ENCODE measurements around the gene CUL2.

- TF ChIP-seq EZH2 (IDR thresholded peaks at IDR 0.05; ENCODE audit: borderline replicate concordance, low read length) (no peak), CTCF (conservative IDR thresholded peaks at IDR 0.05 in 1 of 2, IDR thresholded peaks at IDR 0.05 in 1 of 2; ENCODE audit: extremely low read depth in 1 of 2, insufficient read depth in 1 of 2, low read depth in 1 of 2, low read length in 2 of 2) (no peak)
Observed at GRCh38 chr10:35091994-35092790, 2.1 kb upstream of the CUL2 start.

Data from mammary epithelial cell (primary cell).